ENCODE results near the gene CRIP3.

The CRIP3 gene

DNA sequence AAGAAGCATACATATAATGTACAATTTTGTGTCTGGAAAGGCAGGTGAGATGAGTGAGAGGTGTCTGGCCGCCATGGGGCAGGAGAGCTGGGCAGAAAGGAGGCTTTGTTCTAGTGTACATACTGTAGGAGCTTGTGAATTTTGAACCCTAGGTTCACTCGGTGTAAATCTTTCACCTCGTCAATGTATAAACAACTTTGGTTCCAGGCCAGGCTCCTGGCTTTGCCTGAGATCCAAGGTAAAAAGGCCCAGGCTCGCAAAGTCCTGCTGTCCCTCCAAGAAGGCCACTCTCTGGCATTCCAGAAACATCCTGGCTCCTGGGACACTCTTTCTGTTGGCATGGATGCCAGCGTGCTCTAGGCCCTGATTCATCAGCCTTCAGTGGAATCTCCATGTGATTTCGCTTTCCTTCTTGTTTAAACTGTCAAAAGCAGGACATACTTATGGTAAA is 17.7 kb downstream of the CRIP3 start:
- DNase-seq (ENCODE audit: low read depth in 4 of 4, low spot score in 1 of 4), result no peak

DNA sequence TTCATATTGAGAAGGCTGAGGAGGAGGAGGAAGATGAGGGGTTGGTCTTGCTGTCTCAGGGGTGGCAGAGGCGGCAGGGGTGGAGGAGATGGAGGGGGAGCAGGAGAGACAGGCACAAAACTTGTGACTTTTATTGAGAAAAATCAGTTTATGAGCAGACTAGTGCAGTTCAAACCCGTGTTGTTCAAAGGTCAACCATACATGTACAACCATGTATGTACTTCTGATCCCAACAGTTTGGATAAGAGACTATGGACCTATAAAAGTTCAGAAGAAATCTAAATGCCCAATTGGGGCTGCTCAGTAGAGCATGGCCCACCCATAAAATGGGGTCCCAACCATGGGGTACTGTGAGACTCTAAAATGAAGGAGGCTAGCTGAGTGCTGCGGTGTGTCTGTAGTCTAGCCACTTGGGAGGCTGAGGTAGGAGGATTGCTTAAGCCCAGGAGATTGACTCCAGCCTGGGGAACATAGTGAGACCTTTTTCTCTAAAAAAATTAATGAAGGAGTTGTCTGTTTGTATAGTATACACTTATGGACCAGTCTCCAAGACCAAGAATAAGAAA is 18.2 kb downstream of the CRIP3 start:
- no peak for DNase-seq (ENCODE audit: low read depth in 4 of 4, low spot score in 1 of 4)

DNA sequence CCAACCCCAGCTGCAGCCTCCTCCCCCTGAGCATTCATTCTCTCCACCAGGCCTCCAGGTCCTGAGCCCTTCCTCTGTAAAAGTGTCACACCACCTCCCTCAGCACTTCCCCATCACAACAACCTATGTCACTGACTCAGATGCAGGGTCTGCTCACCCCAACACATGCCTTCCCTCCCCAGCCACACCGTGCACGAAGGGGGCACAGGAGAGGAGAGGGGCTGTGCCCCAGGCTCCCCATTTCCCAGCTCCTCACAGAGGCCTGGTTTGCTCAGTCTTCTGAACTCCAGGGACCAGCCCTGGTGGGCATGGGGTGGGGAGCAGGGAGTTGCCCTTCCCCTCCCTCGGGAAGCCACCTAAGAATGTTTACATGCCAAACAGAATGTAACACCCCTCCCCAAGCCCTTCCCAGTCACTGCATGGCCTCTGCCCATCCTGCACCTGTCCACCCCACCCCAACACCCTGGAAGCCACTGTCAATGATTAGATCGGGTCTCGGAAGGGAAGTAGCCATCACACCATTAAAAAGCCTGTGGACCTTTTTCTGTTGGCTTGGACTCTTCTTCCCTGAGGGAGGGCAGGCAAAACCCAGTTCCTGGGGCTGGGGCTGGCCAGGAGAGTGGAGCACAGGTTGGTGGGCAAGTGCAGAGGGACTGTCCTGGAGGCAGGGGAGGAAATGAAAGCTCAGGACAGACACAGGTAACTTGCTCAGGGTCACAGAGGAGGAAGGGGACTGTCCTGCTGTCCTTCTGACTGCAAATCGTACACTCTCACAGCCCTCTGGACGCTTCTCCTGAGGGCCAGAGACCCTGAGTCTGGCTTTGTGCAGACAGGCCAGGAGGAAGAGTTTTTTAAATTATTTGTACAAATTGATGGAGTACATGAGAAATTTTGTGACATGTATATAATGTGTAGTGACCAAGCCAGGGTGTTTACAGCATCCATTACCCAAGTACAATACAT is 20.6 kb downstream of the CRIP3 start:
- no peak for DNase-seq (ENCODE audit: low read depth in 4 of 4, low spot score in 1 of 4)

DNA sequence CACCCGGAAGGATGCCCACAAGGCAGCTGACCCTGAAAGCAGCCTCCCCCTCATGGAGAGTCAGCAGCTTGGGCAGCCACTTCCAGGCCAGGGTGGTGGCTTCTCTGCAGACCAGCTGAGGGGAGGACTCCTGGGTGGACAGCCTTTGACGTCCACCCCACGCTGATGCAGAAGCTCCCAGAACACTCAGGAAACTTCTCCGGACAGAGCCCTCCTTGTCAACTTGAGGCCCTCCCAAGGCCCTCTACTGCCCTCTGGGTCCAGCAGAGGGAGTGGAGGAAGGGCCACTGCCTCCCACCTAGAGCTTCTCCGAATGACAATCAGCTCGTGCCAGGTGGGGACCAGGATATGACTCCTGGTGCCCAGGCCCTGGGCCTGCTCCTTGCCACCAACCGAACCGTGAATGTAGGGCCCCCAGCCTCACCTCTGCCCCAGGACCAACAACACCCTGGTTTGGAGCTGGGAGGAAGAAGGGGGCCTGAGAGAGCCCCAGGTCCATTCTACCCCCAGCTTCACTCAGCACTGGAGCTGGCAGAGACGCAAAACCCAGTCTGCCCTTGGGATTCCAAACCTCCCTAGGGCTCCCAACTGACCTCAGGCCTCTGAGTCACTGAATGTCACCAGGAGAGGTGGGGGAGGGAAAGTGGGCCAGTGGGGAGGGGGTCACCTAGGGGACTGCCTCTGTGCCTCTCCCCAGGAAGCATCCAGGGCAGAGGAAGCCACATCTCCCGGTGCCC is 21.5 kb downstream of the CRIP3 start:
- DNase-seq (ENCODE audit: low read depth in 4 of 4, low spot score in 1 of 4), result no peak

DNA sequence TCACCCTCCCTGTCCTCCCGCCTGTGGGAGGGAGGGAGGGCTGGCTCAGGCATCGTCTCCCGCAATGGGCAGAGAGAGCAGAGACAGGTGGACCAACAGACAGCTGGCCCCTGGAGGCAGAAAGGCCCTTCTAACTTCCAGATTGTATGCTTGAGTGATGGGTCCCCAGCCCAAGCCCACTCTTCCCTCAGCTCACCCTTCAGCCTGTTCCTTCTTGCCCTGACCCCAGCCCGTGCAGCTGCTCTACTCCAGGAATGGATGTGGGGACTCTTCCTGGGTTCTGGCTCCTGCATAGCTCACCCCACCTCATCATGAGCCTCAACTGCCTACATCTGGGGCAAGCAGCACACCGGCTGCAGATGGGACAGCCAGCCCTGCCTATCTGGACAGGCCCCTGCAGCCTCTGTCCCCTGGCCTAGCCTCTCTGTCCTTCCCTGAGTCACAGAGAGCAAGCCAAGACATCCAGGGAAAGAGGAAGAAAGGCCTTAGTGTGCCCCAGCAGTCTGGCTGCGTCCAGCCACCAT is 22.1 kb downstream of the CRIP3 start:
- DNase-seq (ENCODE audit: low read depth in 4 of 4, low spot score in 1 of 4), result no peak

DNA sequence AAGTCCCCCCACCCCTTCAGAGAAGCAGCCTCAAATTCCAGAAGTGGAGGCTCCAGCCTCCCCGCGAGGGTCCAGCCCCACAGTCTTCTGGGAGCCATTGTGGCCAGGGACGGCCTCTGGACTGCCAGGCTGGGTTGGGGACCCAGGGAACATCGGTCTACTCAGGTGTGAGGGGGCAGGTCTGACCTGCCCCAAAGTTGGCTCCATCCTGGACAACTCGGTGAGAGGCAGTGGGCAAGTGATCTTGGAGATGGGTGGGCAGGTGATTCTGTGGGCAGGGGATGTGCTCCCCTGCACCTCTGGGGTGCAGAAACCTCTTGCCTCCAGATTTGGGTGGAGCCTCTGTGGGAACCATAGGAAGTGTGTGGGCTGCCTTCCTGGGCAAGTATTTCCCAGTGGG is 22.8 kb downstream of the CRIP3 start:
- DNase-seq (ENCODE audit: low read depth in 4 of 4, low spot score in 1 of 4), result no peak

DNA sequence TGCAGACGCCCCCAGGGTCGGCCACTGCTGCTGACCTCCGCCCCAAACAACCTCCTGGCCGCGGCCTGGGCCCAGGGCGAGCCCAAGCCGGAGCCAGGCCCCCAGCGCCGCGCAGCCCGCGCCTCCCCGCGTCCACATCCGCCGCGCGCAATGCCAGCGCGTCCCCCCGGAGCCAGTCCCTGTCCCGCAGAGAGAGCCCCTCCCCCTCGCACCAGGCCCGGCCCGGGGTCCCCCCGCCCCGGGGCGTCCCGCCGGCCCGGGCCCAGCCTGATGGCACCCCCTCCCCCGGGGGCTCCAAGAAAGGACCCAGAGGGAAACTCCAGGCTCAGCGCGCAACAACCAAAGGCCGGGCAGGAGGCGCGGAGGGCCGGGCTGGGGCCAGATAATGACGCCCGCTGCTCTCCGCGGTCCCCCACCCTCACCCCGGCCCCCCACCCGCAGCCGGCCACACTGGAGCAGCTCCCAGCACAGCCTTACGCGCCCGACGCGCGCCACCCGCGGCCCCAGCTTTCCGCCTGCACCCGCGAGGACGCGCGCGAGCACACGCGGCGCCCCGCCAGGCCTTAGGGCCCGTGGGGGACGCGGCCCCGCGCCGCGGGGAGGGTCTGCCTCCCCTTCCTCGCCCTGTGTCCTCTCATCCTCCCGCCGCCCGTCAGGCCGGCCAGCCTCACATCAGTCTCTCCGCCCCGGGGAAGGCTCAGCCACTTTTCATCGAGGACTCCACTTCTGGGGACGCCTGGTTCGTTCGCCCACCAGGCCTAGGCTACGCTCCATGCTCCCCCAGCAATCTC is 23.4 kb downstream of the CRIP3 start:
- DNase-seq (ENCODE audit: low read depth in 4 of 4, low spot score in 1 of 4), result no peak

DNA sequence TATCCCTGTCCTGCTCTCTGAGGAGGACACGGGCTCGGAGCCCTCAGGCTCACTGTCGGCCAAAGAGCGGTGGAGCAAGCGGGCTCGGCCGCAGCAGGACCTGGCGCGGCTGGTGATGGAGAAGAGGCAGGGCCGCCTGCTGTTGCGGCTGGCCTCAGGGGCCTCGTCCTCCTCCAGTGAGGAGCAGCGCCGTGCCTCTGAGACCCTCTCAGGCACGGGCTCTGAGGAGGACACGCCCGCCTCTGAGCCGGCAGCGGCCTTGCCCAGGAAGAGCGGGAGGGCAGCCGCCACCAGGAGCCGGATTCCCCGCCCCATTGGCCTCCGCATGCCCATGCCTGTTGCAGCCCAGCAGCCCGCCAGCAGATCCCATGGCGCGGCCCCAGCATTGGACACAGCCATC is 24.7 kb downstream of the CRIP3 start:
- DNase-seq (ENCODE audit: low read depth in 4 of 4, low spot score in 1 of 4), result no peak

DNA sequence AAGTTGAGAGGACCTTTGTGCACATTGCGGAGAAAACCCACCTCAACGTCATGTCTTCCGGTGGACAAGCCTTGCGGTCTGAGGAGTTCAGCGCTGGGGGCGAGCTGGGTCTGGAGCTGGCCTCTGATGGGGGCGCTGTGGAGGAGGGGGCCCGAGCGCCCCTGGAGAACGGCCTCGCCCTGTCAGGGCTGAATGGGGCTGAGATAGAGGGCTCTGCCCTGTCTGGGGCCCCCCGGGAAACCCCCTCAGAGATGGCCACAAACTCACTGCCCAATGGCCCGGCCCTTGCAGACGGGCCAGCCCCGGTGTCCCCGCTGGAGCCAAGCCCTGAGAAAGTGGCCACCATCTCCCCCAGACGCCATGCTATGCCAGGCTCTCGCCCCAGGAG is 25.1 kb downstream of the CRIP3 start:
- no peak for DNase-seq (ENCODE audit: low read depth in 4 of 4, low spot score in 1 of 4)

DNA sequence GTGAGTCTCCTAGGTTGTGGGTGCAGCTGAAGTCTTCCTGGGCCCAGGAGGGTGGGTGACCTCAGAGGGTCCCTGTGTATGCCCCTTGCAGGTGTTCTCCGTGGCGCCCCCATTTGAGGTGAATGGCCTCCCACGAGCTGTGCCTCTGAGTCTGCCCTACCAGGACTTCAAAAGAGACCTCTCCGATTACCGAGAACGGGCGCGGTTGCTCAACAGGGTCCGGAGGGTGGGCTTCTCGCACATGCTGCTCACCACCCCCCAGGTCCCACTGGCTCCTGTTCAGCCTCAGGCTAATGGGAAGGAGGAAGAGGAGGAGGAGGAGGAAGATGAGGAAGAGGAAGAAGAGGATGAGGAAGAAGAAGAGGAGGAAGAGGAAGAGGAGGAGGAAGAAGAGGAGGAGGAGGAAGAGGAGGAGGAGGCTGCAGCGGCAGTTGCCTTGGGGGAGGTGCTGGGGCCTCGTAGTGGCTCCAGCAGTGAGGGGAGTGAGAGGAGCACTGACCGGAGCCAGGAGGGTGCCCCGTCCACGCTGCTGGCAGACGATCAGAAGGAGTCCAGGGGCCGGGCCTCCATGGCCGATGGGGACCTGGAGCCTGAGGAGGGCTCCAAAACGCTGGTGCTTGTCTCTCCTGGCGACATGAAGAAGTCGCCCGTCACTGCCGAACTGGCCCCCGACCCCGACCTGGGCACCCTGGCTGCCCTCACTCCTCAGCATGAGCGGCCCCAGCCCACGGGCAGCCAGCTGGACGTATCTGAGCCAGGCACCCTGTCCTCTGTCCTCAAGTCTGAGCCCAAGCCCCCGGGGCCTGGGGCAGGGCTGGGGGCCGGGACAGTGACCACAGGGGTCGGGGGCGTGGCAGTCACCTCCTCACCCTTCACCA is 25.8 kb downstream of the CRIP3 start:
- DNase-seq (ENCODE audit: low read depth in 4 of 4, low spot score in 1 of 4), result no peak

DNA sequence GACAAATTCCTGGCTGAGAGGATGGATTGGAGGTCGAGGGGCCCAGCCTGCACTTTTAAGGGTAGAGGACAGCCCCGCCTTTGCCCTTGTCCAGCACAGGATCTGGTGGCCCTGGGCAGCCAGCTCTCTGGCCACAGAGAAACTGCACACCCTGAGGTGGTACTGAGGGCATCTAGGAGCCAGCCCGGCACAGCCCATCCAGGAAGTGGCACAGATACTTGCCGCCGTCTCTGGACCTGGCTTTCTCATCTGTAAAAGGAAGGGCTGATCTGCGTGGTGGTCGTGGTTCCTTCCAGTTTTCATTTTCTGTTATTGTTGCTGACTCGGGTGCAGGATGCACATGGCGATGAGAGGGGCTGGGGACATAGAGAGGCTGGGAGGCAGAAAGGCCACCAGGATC is 26.6 kb downstream of the CRIP3 start:
- DNase-seq (ENCODE audit: low read depth in 4 of 4, low spot score in 1 of 4), result no peak

DNA sequence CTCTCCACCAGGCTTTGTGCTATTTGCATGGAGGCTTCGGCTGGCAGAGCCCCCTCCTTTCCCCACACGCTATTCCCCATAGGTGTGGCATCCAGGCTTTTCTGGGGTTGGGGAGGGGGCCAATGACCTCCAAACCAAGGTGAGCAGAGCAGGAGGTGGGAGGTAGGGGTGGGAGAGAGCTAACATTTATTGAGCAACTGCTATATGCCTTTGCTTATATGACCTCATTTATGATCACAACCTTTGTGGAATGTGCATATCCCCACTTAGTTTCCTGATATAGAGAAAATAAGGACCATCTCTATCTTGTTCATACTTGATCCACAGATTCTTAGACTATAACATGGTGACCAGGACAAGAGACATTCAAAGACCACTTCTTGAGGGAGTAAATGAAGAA is 28.4 kb downstream of the CRIP3 start:
- DNase-seq (ENCODE audit: low read depth in 4 of 4, low spot score in 1 of 4), result no peak

DNA sequence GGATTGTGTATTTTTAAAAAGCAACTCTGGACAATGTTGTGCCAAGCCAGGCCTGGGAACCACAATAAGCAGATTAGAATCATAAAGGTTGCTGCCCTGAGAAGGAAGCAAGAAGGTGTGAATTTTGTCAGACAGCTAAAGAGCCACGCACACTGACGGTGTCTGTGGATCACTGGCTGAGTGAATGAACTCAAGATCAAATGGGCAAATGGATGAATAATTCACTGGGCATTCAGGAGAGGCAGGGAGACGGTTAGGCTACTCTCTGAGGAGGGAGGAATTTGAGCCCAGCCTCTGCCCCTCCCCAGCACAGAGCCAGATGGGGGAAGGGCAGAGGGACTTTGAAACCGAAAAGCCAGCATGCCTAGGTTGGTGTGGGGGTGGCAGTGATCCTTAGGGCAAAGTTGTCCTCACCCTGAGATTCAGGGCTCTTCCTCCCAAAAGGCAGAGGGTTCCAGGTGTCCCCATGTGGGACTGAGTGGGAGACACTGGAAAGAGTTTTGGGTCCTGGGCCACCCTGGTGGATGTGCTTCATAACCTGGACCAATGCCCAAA is 30.0 kb downstream of the CRIP3 start:
- DNase-seq (ENCODE audit: low read depth in 4 of 4, low spot score in 1 of 4), result no peak

DNA sequence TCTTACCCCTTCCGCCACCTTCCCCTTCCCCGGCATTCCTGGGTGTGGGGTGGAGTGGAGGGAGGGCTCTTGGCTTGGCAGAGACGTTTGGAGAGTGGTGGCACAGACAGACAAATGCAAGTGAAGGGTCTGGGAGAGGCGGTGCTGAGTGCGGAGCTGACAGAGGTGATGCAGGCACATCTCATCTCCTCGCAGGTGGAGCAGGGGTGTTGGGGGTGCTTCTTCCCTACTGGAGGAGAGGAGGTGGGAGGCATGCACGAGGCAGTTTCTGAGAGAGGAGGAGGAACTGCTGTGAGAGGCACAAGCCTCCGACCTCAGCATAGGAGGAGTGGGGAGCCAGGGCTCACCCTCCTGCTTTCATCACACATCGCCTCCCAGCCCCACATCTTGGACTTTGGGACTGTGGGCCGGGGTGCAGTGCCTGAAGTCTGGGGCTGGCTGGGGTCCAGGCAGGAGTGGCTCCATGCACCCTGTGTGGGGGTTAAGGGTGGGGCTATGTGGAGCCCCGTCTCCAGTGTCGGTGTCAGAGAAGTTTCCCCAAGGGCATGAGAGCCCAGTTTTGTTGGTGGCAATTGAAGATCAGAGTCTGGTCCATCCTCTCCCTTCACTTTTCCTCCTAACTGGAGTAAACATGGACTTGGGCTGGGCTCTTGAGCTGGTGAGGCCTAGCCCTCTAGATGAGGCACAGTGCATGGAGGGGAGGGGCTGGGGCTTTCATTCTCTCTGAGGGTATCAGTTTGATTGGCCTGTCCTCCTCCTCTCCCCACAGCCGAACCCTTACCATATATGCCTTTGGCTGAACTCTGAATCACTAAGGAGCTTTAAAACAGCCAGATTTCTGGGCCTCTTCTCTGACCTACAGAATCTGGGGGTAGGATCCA is 30.7 kb downstream of the CRIP3 start:
- no peak for DNase-seq (ENCODE audit: low read depth in 4 of 4, low spot score in 1 of 4)

DNA sequence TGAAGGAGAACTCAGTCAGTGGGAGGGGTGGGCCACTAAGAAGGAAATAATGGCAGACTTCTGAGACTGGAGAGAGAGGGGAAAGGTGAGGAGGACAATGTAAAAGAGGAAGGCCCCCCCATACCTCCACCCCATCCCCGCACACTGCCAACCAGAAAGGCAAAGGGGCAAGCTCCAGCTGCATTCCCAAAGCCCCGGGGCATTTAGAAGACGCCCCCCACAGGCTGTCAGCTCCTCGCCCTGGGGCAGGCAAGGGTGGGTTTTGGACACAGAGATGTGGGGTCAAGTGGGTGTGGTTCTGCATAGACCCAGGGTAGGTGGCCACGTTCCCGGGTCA is 31.4 kb downstream of the CRIP3 start:
- DNase-seq (ENCODE audit: low read depth in 4 of 4, low spot score in 1 of 4), result no peak

DNA sequence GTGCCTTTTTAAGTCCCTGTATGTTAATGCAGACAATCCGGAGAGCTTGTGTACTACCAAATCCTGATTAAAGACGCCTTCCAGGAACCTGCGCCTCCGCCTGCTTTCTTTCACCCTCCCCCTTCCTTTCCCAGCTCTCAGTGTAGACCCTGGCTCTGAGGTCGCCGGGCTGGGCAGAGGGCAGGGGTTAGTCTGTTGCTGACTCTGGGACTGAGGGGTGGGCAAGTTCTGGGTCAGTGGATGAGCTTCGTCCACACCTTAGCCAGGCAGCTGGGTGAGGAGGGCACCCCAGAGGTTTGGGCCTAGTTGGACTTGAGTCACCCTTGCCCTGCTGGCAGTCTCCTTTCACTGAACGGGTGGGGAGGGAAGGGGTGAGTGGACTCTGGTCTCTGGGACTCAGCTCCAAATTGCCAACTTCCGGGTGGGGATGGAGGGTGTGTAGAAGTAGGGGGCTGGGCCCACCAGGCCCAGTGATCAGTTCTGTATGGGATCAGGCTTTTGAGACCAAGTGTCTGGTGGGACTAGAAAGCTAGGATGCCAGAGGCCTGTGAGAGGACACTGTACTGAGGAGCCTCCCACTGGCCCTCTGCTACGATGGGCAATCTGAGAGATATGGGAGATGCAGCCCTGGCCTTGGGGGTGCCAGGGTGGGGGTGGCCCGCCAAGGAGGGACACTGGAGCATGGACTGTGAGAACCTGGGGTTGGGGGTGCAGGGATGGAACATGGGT is 31.9 kb downstream of the CRIP3 start:
- no peak for DNase-seq (ENCODE audit: low read depth in 4 of 4, low spot score in 1 of 4)

DNA sequence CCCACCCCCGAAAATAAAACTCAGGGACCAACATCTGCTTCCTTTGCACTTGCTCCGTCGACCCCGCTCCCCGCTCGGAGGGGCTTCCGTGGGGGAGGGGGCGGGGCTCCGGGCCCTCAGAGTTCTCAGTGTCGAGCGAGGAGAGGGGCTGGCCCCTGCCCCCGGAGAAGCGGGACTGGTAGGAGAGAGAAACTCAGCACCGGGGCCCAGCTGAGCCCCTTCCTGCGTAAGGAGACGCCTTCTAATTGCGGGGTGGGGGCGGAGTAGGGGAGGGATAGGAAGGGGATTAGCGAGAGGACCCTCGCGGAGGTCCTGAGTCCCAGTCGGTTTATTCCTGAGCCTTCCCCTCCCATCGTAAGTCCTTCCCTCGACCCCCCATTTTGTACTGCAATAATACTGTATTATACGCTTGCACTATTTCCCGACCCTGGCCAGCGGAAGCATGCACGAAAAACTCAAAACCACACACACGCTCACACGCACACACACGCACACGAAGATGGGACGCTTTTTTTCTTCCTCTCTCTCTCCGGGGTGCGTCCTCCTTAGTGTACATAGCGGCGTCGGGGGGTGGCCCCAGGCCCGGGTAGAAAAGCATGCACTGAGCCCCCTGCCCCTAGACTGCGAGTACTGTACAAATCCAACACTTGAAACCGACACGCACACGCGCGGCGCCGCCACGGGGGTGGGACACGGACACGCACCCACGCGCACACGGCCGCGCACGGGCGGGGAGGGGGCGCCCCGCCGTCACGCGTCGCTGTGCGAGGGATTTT is 32.6 kb downstream of the CRIP3 start:
- no peak for DNase-seq (ENCODE audit: low read depth in 4 of 4, low spot score in 1 of 4)
